Sigmoid colon (tissue), 7 donors: ENCODE measurements around the gene MOG. TPM values are rescaled to one million over a fixed set of nuclear protein-coding genes. Genes with fewer than 3 reads are reported as not detected.

Source experiments
- DNase-seq: peaks from one replicate; pipeline ENCODE4 v3.0.0-alpha.2; 2019
- H3K27ac ChIP-seq, 4 donors: fragments of 200-600 bp; sonication (generic); one replicate each; pipeline ENCODE4 v1.5.1; 2016 to 2019; ENCODE audit warnings: mild to moderate bottlenecking in 1 of 4
- H3K27me3 ChIP-seq, 3 donors: fragments of 200-600 bp; sonication (generic); one replicate each; pipeline ENCODE4 v1.5.1; 2019; ENCODE audit warnings: mild to moderate bottlenecking in 1 of 3
- H3K36me3 ChIP-seq, 4 donors: fragments of 200-600 bp; sonication (generic); one replicate each; pipeline ENCODE4 v1.5.1; 2016 to 2019
- H3K4me1 ChIP-seq, 4 donors: fragments of 200-600 bp; sonication (generic); one replicate each; pipeline ENCODE4 v1.5.1; 2017 to 2019
- H3K4me3 ChIP-seq, 4 donors: fragments of 200-600 bp; sonication (generic); one replicate each; pipeline ENCODE4 v1.5.1; 2017 to 2019; ENCODE audit warnings: mild to moderate bottlenecking in 2 of 4, moderate library complexity in 1 of 4
- H3K9me3 ChIP-seq, 4 donors: fragments of 200-600 bp in 3 of 4; sonication (generic) in 3 of 4; one replicate each; pipeline versions ENCODE4 v1.5.1 to v1.6.1; 2013 to 2019
- EP300 ChIP-seq, 4 donors: sonication (generic); formaldehyde crosslinking; IDR thresholded peaks; one replicate each; pipeline ENCODE4 v1.6.1; 2017; ENCODE audit warnings: antibody characterized with exemption in 4 of 4
- POLR2A ChIP-seq, 2 donors: fragments of 450-650 bp; IDR thresholded peaks; one replicate each; pipeline ENCODE4 v1.6.1; 2016; ENCODE audit warnings: antibody characterized with exemption in 2 of 2, mild to moderate bottlenecking in 2 of 2, moderate library complexity in 2 of 2
- POLR2AphosphoS5 ChIP-seq, 4 donors: sonication (generic); formaldehyde crosslinking; IDR thresholded peaks; one replicate each; pipeline ENCODE4 v1.6.1; 2017; ENCODE audit warnings: antibody characterized with exemption in 4 of 4
- WGBS, 2 donors: extraction: QIAGEN DNeasy Blood & Tissue Kit; methylation state at CpG; one replicate each; pipeline ENCODE4 v1.1.7; 2013; 5-methylcytosine and 5-hydroxymethylcytosine counted together
- intact Hi-C: fragments of 100-400 bp; cut with DNase I; formaldehyde crosslinking; loops from one replicate; pipeline ENCODE4 v1.15.1; 2023
- polyA plus RNA-seq, 3 donors: library from polyadenylated mRNA; stranded (reverse); fragments of 200-250 nt; gene quantifications; one replicate each; pipeline ENCODE4 v1.2.3, GENCODE V29; 2013
- total RNA-seq, 4 donors: library from RNA; depleted of rRNA; stranded (reverse); fragments of >200 nt; gene quantifications; one replicate each; pipeline ENCODE4 v1.1.0, GENCODE V29; 2016
- TF ChIP-seq, protein P1 (sequence below), 4 experiments: fragments of 450-650 bp in 3 of 4; fragments of 200-600 bp in 1 of 4; IDR thresholded peaks; one replicate each; pipeline ENCODE4 v1.5.1; 2016 to 2019; ENCODE audit warnings: antibody characterized with exemption in 4 of 4, mild to moderate bottlenecking in 3 of 4, moderate library complexity in 2 of 4
- donor health status: healthy with polysubstance abuse.
- donor health status: Bipolar disorder and iron deficiency.
- donor health status: healthy.

The MOG gene
- total and polyA plus RNA-seq, 7 donors = 0.22 TPM; not detected in 6

DNA sequence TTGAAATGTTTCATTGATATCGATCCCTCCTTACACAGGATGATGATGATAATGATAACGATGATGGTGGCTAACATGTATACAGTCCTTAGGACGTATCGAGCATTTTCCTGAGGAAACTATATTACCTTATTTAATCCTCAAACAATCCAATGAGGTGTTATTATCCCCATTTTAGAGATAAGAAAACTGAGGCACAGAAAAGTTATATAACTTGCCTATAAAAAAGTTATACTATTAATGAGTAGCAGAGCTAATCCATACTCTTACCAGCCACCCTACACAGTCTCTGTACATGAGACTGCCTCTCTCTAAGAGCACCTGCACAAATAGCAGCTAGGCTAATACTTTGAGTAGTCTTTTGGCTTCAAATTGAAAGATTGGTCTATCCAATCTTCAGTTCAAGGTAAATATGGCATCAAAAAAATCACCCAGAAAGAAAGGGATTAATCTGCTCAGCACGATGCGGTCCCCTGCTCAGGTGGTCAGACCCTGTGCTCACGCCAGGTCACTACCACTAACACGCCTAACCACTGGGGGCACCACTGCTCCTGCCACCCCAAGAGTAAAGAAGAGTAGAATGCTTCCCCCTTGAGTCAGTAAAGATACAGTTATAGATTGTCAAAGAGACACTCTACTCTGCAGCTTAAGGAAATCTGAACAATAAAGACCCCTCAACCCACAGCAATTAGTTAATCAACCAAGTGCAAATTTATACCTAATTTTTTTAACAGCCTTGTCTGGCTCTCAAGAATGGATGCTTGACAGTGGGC is 38.9 kb upstream of the MOG start:
- Histone ChIP-seq H3K36me3 (peaks cover 0 to 86% (median 28%) of the 10 kb centered on the region in 4 donors), H3K9me3 (no peaks in the 10 kb centered on the region), H3K27ac (no peak overlapping the region), H3K27me3 (no peaks in the 10 kb centered on the region), H3K4me1 (no peaks in the 10 kb centered on the region), H3K4me3 (no peak overlapping the region)
- DNase-seq = no peak
- intact Hi-C loops = no loop called here
- TF ChIP-seq POLR2A (IDR thresholded peaks at IDR 0.05) (no peak), POLR2AphosphoS5 (IDR thresholded peaks at IDR 0.05) (no peak), EP300 (IDR thresholded peaks at IDR 0.05) (no peak)
- TF ChIP-seq, protein P1, sequence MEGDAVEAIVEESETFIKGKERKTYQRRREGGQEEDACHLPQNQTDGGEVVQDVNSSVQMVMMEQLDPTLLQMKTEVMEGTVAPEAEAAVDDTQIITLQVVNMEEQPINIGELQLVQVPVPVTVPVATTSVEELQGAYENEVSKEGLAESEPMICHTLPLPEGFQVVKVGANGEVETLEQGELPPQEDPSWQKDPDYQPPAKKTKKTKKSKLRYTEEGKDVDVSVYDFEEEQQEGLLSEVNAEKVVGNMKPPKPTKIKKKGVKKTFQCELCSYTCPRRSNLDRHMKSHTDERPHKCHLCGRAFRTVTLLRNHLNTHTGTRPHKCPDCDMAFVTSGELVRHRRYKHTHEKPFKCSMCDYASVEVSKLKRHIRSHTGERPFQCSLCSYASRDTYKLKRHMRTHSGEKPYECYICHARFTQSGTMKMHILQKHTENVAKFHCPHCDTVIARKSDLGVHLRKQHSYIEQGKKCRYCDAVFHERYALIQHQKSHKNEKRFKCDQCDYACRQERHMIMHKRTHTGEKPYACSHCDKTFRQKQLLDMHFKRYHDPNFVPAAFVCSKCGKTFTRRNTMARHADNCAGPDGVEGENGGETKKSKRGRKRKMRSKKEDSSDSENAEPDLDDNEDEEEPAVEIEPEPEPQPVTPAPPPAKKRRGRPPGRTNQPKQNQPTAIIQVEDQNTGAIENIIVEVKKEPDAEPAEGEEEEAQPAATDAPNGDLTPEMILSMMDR (IDR thresholded peaks at IDR 0.05) = no peak
- WGBS, 2 donors = 93 to 94% methylated on average over 8 of the region's 8 CpGs

- Histone ChIP-seq H3K4me1 (no peaks in the 10 kb centered on the region), H3K36me3 (peaks cover 0 to 81% (median 21%) of the 10 kb centered on the region in 4 donors), H3K4me3 (no peak overlapping the region), H3K27me3 (no peaks in the 10 kb centered on the region), H3K27ac (no peak overlapping the region), H3K9me3 (no peaks in the 10 kb centered on the region)
- WGBS, 2 donors = 83 to 89% methylated on average over 1 of the region's 1 CpG
- intact Hi-C loops = loop anchor here (10.0 kb wide), 1 partner anchor 445 kb away; the partner anchor contains the start of genes POLR1H and PPP1R11
- TF ChIP-seq POLR2A (IDR thresholded peaks at IDR 0.05) (no peak), EP300 (IDR thresholded peaks at IDR 0.05) (no peak), POLR2AphosphoS5 (IDR thresholded peaks at IDR 0.05) (no peak)
- TF ChIP-seq, protein P1 (IDR thresholded peaks at IDR 0.05) = no peak
- DNase-seq = no peak
Measured at GRCh38 chr6:29619578-29620160, 37.2 kb upstream of the MOG start.

DNA sequence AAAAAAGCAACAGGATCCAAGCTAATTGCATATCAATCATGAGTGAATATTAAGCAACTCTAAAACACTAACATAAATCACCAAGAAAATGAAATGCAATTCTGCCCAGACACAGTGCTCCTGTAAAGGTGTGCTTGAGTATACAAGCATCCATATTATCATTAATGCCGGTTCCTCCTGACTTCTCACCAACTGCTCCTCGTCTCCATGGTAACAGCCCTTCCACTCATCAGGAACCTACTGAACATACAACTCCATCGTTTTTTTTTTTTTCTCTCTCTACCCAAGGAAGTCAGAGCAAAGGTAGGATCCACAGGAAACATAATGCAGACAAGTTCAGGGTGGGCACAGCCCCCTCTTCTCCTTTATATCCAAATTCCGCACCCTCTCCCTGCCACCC is 36.3 kb upstream of the MOG start:
- H3K4me1 ChIP-seq = no peaks in the 10 kb centered on the region
- H3K27me3 ChIP-seq = no peaks in the 10 kb centered on the region
- intact Hi-C loops = loop anchor here (10.0 kb wide), 1 partner anchor 444 kb away; the partner anchor contains the start of genes POLR1H and PPP1R11
- H3K36me3 ChIP-seq = peaks cover 0 to 78% (median 21%) of the 10 kb centered on the region in 4 donors
- H3K9me3 ChIP-seq = no peaks in the 10 kb centered on the region
- no peak overlapping the region for H3K27ac ChIP-seq
- 75 to 85% methylated on average over 4 of the region's 4 CpGs for WGBS, 2 donors
- no peak for DNase-seq
- no peak for TF ChIP-seq EP300 (IDR thresholded peaks at IDR 0.05)
- TF ChIP-seq, protein P1 (IDR thresholded peaks at IDR 0.05) = no peak
- TF ChIP-seq POLR2A (IDR thresholded peaks at IDR 0.05) = no peak
- TF ChIP-seq POLR2AphosphoS5 (IDR thresholded peaks at IDR 0.05) = no peak
- no peak overlapping the region for H3K4me3 ChIP-seq

DNA sequence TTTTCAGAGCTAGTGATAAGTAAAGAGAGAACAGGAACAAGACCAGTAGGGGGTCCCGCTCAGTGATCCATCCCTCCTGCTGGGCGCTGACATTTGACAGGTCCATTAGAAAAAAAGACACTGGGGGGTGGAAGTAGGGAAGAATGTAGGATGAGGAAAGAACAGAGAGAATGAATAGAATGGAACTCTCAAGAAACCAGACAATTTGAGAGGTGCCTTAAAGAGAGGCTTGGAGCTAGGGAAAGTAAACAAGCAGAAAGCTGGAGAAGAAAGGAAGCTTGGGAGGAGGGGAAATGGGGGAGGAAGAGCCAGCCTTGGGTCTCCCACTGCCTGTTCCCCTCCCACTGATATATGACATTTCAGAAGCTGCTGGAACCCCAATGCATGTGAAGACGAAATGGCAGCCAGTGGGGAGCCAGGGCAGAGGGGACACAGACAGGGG is 32.4 kb upstream of the MOG start:
- DNase-seq = no peak

More for the DNA sequence above, 32.4 kb upstream of the MOG start:
- H3K27ac ChIP-seq = no peak overlapping the region
- no peaks in the 10 kb centered on the region for H3K27me3 ChIP-seq
- TF ChIP-seq EP300 (IDR thresholded peaks at IDR 0.05) (no peak), POLR2AphosphoS5 (IDR thresholded peaks at IDR 0.05) (no peak), POLR2A (IDR thresholded peaks at IDR 0.05) (no peak)
- TF ChIP-seq, protein P1 (IDR thresholded peaks at IDR 0.05) = no peak
- peaks cover 0 to 23% (median 19%) of the 10 kb centered on the region in 4 donors for H3K4me1 ChIP-seq
- 83 to 89% methylated on average over 3 of the region's 3 CpGs for WGBS, 2 donors
- H3K36me3 ChIP-seq = peaks cover 0 to 45% (median 9%) of the 10 kb centered on the region in 4 donors
- no peaks in the 10 kb centered on the region for H3K9me3 ChIP-seq
- intact Hi-C loops = loop anchor here (10.0 kb wide), 1 partner anchor 440 kb away; the partner anchor contains the start of genes POLR1H and PPP1R11
- H3K4me3 ChIP-seq = no peak overlapping the region
